Measurements from ENCODE around the gene LCE2A.
"Not testable (repeated sequence)": the region's sequence is repeated elsewhere in the genome, so short reads cannot be mapped to it uniquely, and the experiment has no call there.

LCE2A gene, protein sequence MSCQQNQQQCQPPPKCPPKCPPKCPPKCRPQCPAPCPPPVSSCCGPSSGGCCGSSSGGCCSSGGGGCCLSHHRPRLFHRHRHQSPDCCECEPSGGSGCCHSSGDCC

DNA sequence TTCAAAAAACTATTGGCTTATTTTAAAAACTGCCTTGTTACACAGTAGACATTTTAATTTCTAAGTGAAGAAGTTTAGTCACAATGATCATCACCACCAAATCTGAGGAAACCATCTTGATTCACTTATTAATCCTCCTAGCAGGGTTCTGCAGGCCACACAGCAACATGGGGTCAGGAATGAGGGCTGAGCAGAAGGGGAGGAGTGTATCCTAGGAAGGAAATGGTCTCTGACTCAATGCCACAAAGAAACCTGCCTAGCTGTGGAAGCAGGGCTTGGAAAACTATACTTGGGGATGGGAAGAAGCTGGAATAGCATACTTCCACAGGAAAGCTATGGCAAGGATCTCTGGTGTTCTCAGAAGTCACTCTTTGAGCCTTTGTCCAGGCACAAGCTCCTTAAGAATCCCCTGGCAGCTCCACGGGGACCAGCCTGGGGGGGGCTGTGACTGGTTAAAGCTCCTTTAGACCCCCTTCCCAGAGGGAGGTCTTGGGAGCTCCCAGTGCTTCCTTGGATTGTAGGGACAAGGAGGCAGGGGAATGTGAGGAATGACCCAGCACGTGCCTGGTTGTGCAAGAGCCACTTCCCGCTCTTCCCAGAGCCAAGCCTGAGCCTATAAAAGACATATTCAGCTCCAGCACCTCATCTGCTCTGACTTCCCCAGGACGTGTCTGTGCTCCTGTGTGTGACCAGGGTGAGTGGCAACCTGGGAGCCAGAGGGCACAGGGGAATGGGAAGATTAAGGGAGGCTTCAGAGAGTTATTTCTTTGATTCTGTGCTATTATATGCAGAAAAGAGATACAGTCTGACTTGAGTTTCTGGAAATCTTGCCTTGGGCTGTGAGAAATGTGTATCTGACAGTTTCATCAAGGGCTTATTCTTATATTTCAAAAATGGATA is at the start of gene LCE2A:
TSS of gene LCE2A (plus strand) at position 645 of the 900 bp plus-strand sequence. CDS start 557 bp downstream, outside the sequence.
- in situ Hi-C loops (cut with HindIII; ENCODE audit: low sequenced_read_pairs), result no loop called here

GRCh38 chr1:152654110-152654509 is 44.0 kb upstream of the LCE2A start:
- in situ Hi-C loops (cut with HindIII; ENCODE audit: low sequenced_read_pairs), result no loop called here

DNA sequence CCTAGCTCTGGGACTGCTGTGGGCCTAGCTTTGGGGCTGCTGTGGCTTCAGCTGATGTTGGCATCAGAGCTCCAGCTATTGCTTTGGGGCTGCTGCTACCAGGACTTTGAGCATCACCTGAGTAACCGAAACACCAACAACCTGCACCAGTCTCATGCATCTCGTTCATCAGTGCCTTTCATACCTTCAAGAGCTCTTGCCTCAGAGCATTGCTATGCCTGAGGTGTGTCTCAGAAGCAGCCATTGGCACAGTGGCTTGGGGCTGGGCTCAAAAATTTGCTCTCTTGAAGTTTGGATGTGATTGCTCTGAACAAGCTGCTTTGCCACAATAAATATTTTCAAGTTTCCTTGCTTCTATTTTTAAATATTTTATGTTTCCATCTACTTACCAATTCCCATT is 41.7 kb upstream of the LCE2A start:
- in situ Hi-C loops (cut with HindIII; ENCODE audit: low sequenced_read_pairs), result no loop called here

DNA sequence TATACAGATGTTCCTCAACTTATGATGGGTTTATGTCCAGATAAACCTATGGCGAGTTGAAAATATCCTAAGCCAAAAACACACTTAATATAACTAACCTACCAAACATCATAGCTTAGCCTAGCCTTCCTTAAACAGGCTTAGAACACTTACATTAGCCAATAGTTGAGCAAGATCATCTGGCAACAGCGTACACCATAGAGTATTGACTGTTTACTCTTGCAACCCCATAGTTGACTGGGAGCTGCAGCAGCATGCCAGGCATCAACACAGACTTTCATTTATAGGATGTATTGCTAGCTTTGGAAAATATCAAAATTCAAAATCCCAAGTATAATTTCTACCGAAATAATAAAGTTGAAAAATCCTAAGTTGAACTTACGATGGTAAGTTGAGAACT is 40.5 kb upstream of the LCE2A start:
- in situ Hi-C loops (cut with HindIII; ENCODE audit: low sequenced_read_pairs), result no loop called here

DNA sequence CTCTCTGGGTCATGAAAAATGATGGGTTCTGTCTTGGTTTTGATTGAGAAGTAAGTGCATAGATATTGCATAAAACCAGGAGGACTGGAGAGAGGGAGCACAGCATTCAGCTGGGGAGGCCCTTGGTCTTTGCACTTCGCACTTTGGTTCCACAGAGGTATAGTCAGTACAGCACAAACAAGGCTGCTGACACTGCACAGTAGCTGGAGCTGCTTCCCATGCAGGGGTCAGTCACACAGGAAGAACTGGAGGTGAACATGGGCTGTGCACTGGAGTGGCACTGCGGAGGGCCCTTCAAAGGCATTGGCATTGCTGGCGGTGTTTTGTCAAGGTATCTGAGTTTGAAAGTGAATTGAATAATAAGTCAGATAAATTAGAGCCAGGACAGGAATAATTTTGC is 39.5 kb upstream of the LCE2A start:
- in situ Hi-C loops (cut with HindIII; ENCODE audit: low sequenced_read_pairs), result no loop called here

DNA sequence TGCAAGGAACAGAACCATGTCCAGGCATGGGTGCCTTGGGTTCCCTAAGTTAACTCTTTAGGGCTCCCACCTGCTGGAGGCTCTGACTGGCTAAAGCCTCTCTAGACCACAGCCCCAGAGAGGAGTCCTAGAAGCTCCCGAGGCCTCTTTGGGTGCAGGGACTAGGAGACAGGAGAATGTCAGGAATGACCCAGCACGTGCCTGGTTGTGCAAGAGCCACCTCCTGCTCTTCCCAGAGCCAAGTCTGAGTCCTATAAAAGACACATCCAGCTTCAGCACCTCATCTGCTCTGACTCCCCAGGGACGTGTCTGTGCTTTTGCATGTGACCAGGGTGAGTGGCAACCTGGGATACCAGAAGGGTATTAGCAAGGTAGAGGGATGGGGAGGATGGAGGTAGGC is 35.0 kb upstream of the LCE2A start, which contains the start of gene LCE2D:
TSS of gene LCE2D (plus strand) at position 283 of the 400 bp plus-strand sequence. CDS start 726 bp downstream, outside the sequence.
- in situ Hi-C loops (cut with HindIII; ENCODE audit: low sequenced_read_pairs), result no loop called here

DNA sequence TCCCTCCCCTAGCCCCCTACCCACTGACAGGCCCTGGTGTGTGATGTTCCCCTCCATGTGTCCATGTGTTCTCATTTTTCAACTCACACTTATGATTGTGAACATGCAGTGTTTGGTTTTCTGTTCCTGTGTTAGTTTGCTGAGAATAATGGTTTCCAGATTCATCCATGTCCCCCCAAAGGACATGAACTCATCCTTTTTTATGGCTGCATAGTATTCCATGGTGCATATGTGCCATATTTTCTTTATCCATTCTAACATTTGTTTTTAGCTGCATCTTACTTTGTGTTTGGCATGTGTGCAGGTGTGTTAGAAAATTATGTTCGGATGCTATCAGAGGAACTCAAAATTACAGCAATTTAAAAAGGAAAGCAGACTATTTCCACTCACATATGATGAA is 32.0 kb upstream of the LCE2A start:
- in situ Hi-C loops (cut with HindIII; ENCODE audit: low sequenced_read_pairs), result not testable (repeated sequence)

DNA sequence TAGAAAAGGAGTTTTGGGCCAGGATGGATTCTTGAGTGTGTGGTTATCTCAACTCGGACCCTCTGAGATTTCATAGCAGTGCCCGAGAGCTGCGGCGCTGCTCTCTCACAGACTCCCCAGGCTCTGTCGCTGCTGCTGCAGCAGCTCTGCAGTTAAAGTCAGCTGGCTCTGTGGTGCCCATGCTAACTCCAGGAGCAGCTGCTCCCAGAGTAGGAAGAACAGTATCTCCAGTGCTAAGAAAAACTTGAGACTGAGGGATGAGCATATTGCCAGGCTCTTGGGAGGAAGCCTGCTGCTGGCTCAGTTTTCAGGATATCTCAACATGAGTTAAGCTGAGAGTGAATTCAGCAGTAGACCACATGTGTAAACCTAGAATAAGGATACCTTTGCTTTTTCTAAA is 30.5 kb upstream of the LCE2A start:
- in situ Hi-C loops (cut with HindIII; ENCODE audit: low sequenced_read_pairs), result no loop called here

- in situ Hi-C loops (cut with HindIII; ENCODE audit: low sequenced_read_pairs), result no loop called here
These were observed 25.1 kb upstream of the LCE2A start for GRCh38 chr1:152673016-152673415.

- in situ Hi-C loops (cut with HindIII; ENCODE audit: low sequenced_read_pairs), result not testable (repeated sequence)
These were observed 23.2 kb upstream of the LCE2A start, which contains the start of gene LCE2C for GRCh38 chr1:152674983-152675382. LCE2C (plus strand) TSS chr1:152675279; CDS start chr1:152676016, 737 bp downstream.

- in situ Hi-C loops (cut with HindIII; ENCODE audit: low sequenced_read_pairs), result no loop called here
These were observed 18.7 kb upstream of the LCE2A start for GRCh38 chr1:152679459-152679858.

- in situ Hi-C loops (cut with HindIII; ENCODE audit: low sequenced_read_pairs), result no loop called here
These were observed 16.5 kb upstream of the LCE2A start for GRCh38 chr1:152681616-152682015.

GRCh38 chr1:152683846-152684245 is 14.3 kb upstream of the LCE2A start:
- in situ Hi-C loops (cut with HindIII; ENCODE audit: low sequenced_read_pairs), result no loop called here

DNA sequence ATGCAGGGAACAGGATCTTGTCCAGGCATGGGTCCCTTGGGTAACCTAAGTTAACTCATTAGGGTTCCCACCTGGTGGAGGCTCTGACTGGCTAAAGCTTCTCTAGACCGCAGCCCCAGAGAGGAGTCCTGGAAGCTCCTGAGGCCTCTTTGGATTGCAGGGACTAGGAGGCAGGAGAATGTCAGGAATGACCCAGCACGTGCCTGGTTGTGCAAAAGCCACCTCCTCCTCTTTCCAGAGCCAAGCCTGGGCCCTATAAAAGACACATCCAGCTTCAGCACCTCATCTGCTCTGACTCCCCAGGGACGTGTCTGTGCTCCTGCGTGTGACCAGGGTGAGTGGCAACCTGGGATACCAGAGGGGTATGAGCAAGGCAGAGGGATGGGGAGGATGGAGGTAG is 12.3 kb upstream of the LCE2A start, which contains the start of gene LCE2B:
TSS of gene LCE2B (plus strand) at position 301 of the 400 bp plus-strand sequence. CDS start 721 bp downstream, outside the sequence.
- in situ Hi-C loops (cut with HindIII; ENCODE audit: low sequenced_read_pairs), result not testable (repeated sequence)

DNA sequence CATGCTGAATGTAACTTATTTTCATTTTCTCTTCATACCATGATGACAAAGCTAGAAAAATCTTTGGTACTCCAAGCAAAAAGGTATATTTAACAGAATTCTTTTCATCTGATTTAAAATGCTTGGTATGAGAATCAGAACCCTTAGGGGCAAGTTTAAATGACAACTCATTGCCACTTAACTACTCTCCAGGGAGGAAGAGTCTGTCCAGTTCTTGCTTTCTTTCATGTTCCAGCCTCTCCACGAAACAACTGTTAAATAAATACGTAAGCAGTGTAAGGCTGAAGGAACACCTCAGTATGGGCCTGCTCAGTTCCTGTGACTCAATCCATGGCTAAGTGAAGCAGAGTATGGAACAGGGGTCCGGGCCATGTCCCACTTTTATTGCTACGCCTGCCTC is 1.6 kb downstream of the LCE2A start:
- in situ Hi-C loops (cut with HindIII; ENCODE audit: low sequenced_read_pairs), result no loop called here

GRCh38 chr1:152707860-152708259 is 9.7 kb downstream of the LCE2A start, which contains the start of gene LCE4A:
LCE4A (plus strand) TSS chr1:152708160; CDS start chr1:152709076, 916 bp downstream.
- in situ Hi-C loops (cut with HindIII; ENCODE audit: low sequenced_read_pairs), result no loop called here

GRCh38 chr1:152718238-152718637 is 20.1 kb downstream of the LCE2A start:
- in situ Hi-C loops (cut with HindIII; ENCODE audit: low sequenced_read_pairs), result no loop called here

DNA sequence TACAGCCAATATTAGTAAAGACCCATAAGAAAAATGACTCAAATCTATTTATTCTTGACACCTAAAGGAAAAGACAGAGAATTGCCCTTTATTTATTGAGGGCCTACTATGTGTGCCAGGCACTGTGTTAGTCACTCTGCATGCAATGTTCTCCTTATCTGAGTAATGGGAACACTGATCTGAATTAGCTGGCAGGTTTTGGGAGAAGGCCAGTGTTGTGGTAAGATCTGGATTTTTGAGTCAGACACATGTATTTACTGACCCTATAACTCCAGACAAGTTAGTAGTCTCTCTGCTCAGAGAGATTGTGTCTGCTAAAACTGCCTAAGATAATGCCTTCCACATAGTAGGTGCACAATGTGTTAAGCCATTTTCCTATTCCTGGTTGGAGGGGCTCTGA is 27.1 kb downstream of the LCE2A start:
- in situ Hi-C loops (cut with HindIII; ENCODE audit: low sequenced_read_pairs), result no loop called here

DNA sequence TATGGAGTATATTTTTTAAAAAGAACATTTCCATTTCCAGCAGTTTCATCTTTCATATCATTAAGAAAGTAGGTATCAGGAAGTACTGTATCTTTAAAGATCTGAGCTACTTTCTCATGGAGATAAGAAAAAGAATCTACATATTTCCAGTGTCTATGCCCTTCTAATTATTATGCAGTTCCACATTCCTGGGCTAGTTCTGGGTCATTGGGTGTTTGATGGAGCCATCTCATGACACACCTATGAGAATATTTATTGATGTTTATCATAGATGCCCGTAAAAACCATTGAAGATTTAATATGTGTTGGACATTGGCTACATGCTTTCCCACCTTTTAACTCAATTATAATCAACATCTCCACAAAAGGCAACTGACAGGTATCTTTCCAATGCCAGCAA is 30.8 kb downstream of the LCE2A start:
- in situ Hi-C loops (cut with HindIII; ENCODE audit: low sequenced_read_pairs), result no loop called here

DNA sequence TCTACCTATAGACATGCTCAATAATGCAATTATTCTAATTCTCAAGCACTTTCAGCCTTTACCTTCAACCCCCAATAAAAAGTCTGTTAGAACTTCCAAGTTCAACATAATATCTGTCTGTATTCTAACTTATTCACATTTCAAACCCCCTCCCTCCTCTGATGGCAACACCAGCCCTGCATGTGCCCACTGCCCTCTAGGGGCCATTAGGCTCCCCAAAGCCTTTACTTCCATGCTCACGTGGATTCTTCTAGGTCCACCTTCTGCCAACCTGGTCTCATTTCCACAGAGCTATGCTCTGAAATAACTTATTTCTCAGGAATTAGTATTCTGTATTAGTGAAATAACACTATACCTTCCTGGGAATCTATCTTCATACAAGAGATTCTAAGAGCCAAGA is 37.5 kb downstream of the LCE2A start:
- in situ Hi-C loops (cut with HindIII; ENCODE audit: low sequenced_read_pairs), result no loop called here

GRCh38 chr1:152737997-152738396 is 39.9 kb downstream of the LCE2A start:
- in situ Hi-C loops (cut with HindIII; ENCODE audit: low sequenced_read_pairs), result no loop called here

DNA sequence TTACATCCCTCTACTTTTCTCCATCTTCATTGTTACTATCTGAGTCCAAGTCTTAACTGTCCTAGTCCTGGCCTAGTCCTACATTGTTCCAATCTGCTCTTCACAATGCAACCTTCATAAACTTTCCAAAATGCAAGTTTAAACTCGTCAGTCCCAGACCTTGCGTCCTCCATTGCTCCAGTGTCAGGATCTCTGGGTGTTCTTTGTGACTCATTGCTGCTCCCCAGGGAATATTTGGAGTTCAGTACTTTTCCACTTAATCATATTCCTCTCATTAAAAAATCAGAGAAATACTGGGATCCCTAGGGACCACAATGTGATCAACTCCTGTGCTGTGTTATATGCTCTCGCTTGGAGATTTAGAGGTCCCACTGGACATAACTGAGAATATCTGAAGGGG is 41.7 kb downstream of the LCE2A start:
- in situ Hi-C loops (cut with HindIII; ENCODE audit: low sequenced_read_pairs), result no loop called here

Data from DLD1 (cell line).